Cardiac fibroblast (primary cell): ENCODE data around the gene NDUFB3.
A peak's percentile ranks its signal among the peaks of the same experiment; 100 is the strongest.

Source experiments
- DNase-seq, 2 donors: peaks; one replicate each; pipeline versions ENCODE4 v3.0.0 to v3.0.0-alpha.2; 2010; ENCODE audit warnings: low read depth in 2 of 2
- H3K4me3 ChIP-seq, 2 donors: replicated peaks in 1 of 2; 1 replicate in 1 of 2; 2 replicates in 1 of 2; pipeline ENCODE4 v1.5.1; 2011; ENCODE audit warnings: low read depth in 2 of 2, low read length in 2 of 2, mild to moderate bottlenecking in 2 of 2, moderate library complexity in 1 of 2
- CTCF ChIP-seq: IDR thresholded peaks from one replicate; pipeline ENCODE4 v1.5.1; 2011; ENCODE audit warnings: low read depth, mild to moderate bottlenecking, low read length, inconsistent platforms

NDUFB3 gene

GRCh38 chr2:201128033-201128432 lies 56.2 kb downstream of the NDUFB3 start:
- no peak for TF ChIP-seq CTCF
- no peak overlapping the region for H3K4me3 ChIP-seq
- DNase-seq, result no peak

GRCh38 chr2:201128933-201129505 lies 57.2 kb downstream of the NDUFB3 start:
- H3K4me3 ChIP-seq, result no peak overlapping the region
- no peak for TF ChIP-seq CTCF
- DNase-seq, result peak; percentile 70 to 90

- DNase-seq, result peak; percentile 88 to 91
- H3K4me3 ChIP-seq, result no peak overlapping the region
- TF ChIP-seq CTCF, result no peak
Measured at GRCh38 chr2:201130524-201131186, 58.9 kb downstream of the NDUFB3 start.

- peak in 1 of 2 donors; percentile 48 for DNase-seq
- no peak overlapping the region for H3K4me3 ChIP-seq
- TF ChIP-seq CTCF, result no peak
Measured at GRCh38 chr2:201132518-201132917, 60.7 kb downstream of the NDUFB3 start.
